ENCODE results near the gene XPC. TPM values are rescaled to one million over a fixed set of nuclear protein-coding genes. Genes with fewer than 3 reads are reported as not detected.
"Not testable (repeated sequence)": the region's sequence is repeated elsewhere in the genome, so short reads cannot be mapped to it uniquely, and the experiment has no call there.

The XPC gene
- total RNA-seq, 2 donors from 2014 or later = 31.9 to 39.7 TPM

GRCh38 chr3:14122301-14122700, 56.1 kb downstream of the XPC start:
- no peaks in the 10 kb centered on the region for H3K27me3 Mint-ChIP-seq
- H3K9me3 Mint-ChIP-seq = no peaks in the 10 kb centered on the region
- H3K36me3 Mint-ChIP-seq (ENCODE audit: low read depth) = peaks cover 55% of the 10 kb centered on the region

GRCh38 chr3:14121859-14122258, 56.5 kb downstream of the XPC start:
- Mint-ChIP-seq H3K4me3 (peak overlapping the region; percentile 97), H3K27me3 (no peaks in the 10 kb centered on the region), H3K4me1 (peaks cover 16% of the 10 kb centered on the region), H3K27ac (no peak overlapping the region), H3K36me3 (ENCODE audit: low read depth) (peaks cover 54% of the 10 kb centered on the region), H3K9me3 (no peaks in the 10 kb centered on the region)
- ATAC-seq (replicated peaks) = no peak

More at GRCh38 chr3:14122301-14122700, 56.1 kb downstream of the XPC start:
- peak overlapping the region; percentile 97 for H3K27ac Mint-ChIP-seq
- ATAC-seq (replicated peaks) = no peak
- peak overlapping the region; percentile 97 for H3K4me3 Mint-ChIP-seq
- H3K4me1 Mint-ChIP-seq = peaks cover 19% of the 10 kb centered on the region

- not testable (repeated sequence) for H3K4me3 Mint-ChIP-seq; ATAC-seq (replicated peaks); H3K27ac Mint-ChIP-seq; H3K9me3 Mint-ChIP-seq; H3K27me3 Mint-ChIP-seq
- H3K36me3 Mint-ChIP-seq (ENCODE audit: low read depth) = peaks cover 61% of the 10 kb centered on the region
- peaks cover 15% of the 10 kb centered on the region for H3K4me1 Mint-ChIP-seq
Observed at GRCh38 chr3:14120921-14121448, 57.4 kb downstream of the XPC start.

- H3K27ac Mint-ChIP-seq = no peak overlapping the region
- no peak for ATAC-seq (replicated peaks)
- no peaks in the 10 kb centered on the region for H3K27me3 Mint-ChIP-seq
- no peaks in the 10 kb centered on the region for H3K9me3 Mint-ChIP-seq
- H3K36me3 Mint-ChIP-seq (ENCODE audit: low read depth) = peaks cover 61% of the 10 kb centered on the region
- no peak overlapping the region for H3K4me3 Mint-ChIP-seq
- H3K4me1 Mint-ChIP-seq = peaks cover 11% of the 10 kb centered on the region
Observed at GRCh38 chr3:14120111-14120920, 58.1 kb downstream of the XPC start.

- H3K9me3 Mint-ChIP-seq = no peaks in the 10 kb centered on the region
- ATAC-seq (replicated peaks) = no peak
- no peaks in the 10 kb centered on the region for H3K27me3 Mint-ChIP-seq
- no peak overlapping the region for H3K27ac Mint-ChIP-seq
- peaks cover 11% of the 10 kb centered on the region for H3K4me1 Mint-ChIP-seq
- H3K36me3 Mint-ChIP-seq (ENCODE audit: low read depth) = peaks cover 63% of the 10 kb centered on the region
- H3K4me3 Mint-ChIP-seq = no peak overlapping the region
Observed at GRCh38 chr3:14119651-14120050, 58.8 kb downstream of the XPC start.

GRCh38 chr3:14118400-14119381, 59.7 kb downstream of the XPC start:
- peaks cover 73% of the 10 kb centered on the region for H3K36me3 Mint-ChIP-seq (ENCODE audit: low read depth)
- no peak for ATAC-seq (replicated peaks)
- no peaks in the 10 kb centered on the region for H3K27me3 Mint-ChIP-seq
- H3K9me3 Mint-ChIP-seq = no peaks in the 10 kb centered on the region
- no peak overlapping the region for H3K4me3 Mint-ChIP-seq
- H3K4me1 Mint-ChIP-seq = peaks cover 11% of the 10 kb centered on the region
- no peak overlapping the region for H3K27ac Mint-ChIP-seq

- Mint-ChIP-seq H3K27ac (no peak overlapping the region), H3K36me3 (ENCODE audit: low read depth) (peaks cover 76% of the 10 kb centered on the region), H3K9me3 (no peaks in the 10 kb centered on the region), H3K4me1 (peaks cover 6% of the 10 kb centered on the region), H3K27me3 (no peaks in the 10 kb centered on the region), H3K4me3 (no peak overlapping the region)
- no peak for ATAC-seq (replicated peaks)
Observed at GRCh38 chr3:14117468-14118399, 60.7 kb downstream of the XPC start.

- H3K4me3 Mint-ChIP-seq = no peak overlapping the region
- H3K4me1 Mint-ChIP-seq = no peaks in the 10 kb centered on the region
- H3K27ac Mint-ChIP-seq = no peak overlapping the region
- H3K9me3 Mint-ChIP-seq = no peaks in the 10 kb centered on the region
- peaks cover 59% of the 10 kb centered on the region for H3K36me3 Mint-ChIP-seq (ENCODE audit: low read depth)
- ATAC-seq (replicated peaks) = no peak
- no peaks in the 10 kb centered on the region for H3K27me3 Mint-ChIP-seq
Observed at GRCh38 chr3:14113965-14114635, 64.3 kb downstream of the XPC start.

GRCh38 chr3:14110699-14111098, 67.7 kb downstream of the XPC start:
- Mint-ChIP-seq H3K27me3 (no peaks in the 10 kb centered on the region), H3K27ac (no peak overlapping the region), H3K4me3 (no peak overlapping the region), H3K36me3 (ENCODE audit: low read depth) (peaks cover 45% of the 10 kb centered on the region), H3K4me1 (no peaks in the 10 kb centered on the region), H3K9me3 (no peaks in the 10 kb centered on the region)
- no peak for ATAC-seq (replicated peaks)

- not testable (repeated sequence) for ATAC-seq (replicated peaks)
Observed at GRCh38 chr3:14109821-14110220, 68.6 kb downstream of the XPC start.

GRCh38 chr3:14097616-14098391, 80.6 kb downstream of the XPC start:
- Mint-ChIP-seq H3K36me3 (ENCODE audit: low read depth) (no peaks in the 10 kb centered on the region), H3K27ac (no peak overlapping the region), H3K4me3 (no peak overlapping the region), H3K9me3 (peaks cover 4% of the 10 kb centered on the region), H3K4me1 (no peaks in the 10 kb centered on the region), H3K27me3 (peaks cover 20% of the 10 kb centered on the region)
- no peak for ATAC-seq (replicated peaks)

More at GRCh38 chr3:14109821-14110220, 68.6 kb downstream of the XPC start:
- peaks cover 36% of the 10 kb centered on the region for H3K36me3 Mint-ChIP-seq (ENCODE audit: low read depth)
- not testable (repeated sequence) for H3K4me1 Mint-ChIP-seq, H3K4me3 Mint-ChIP-seq, H3K9me3 Mint-ChIP-seq, H3K27me3 Mint-ChIP-seq, H3K27ac Mint-ChIP-seq

GRCh38 chr3:14096742-14097141, 81.7 kb downstream of the XPC start:
- H3K36me3 Mint-ChIP-seq (ENCODE audit: low read depth) = no peaks in the 10 kb centered on the region
- no peak for ATAC-seq (replicated peaks)
- no peaks in the 10 kb centered on the region for H3K4me1 Mint-ChIP-seq
- peaks cover 4% of the 10 kb centered on the region for H3K9me3 Mint-ChIP-seq
- no peak overlapping the region for H3K4me3 Mint-ChIP-seq
- H3K27me3 Mint-ChIP-seq = peaks cover 20% of the 10 kb centered on the region
- no peak overlapping the region for H3K27ac Mint-ChIP-seq

Measured in activated T-helper 17 cell treated with anti-CD3 and anti-CD28 coated beads, Interleukin-2, amount 50 U/mL, for 72 hours (primary cell).